Sigmoid colon (tissue), 4 donors: ENCODE measurements around the gene PCDH15.

ENCODE experiments used
- EP300 ChIP-seq, 4 donors: sonication (generic); formaldehyde crosslinking; IDR thresholded peaks; one replicate each; pipeline ENCODE4 v1.6.1; 2017; ENCODE audit warnings: antibody characterized with exemption in 4 of 4
- POLR2AphosphoS5 ChIP-seq, 4 donors: sonication (generic); formaldehyde crosslinking; IDR thresholded peaks; one replicate each; pipeline ENCODE4 v1.6.1; 2017; ENCODE audit warnings: antibody characterized with exemption in 4 of 4
- TF ChIP-seq, protein P1 (sequence below), 4 experiments: fragments of 450-650 bp in 3 of 4; fragments of 200-600 bp in 1 of 4; IDR thresholded peaks; one replicate each; pipeline ENCODE4 v1.5.1; 2016 to 2019; ENCODE audit warnings: antibody characterized with exemption in 4 of 4, mild to moderate bottlenecking in 3 of 4, moderate library complexity in 2 of 4

DNA sequence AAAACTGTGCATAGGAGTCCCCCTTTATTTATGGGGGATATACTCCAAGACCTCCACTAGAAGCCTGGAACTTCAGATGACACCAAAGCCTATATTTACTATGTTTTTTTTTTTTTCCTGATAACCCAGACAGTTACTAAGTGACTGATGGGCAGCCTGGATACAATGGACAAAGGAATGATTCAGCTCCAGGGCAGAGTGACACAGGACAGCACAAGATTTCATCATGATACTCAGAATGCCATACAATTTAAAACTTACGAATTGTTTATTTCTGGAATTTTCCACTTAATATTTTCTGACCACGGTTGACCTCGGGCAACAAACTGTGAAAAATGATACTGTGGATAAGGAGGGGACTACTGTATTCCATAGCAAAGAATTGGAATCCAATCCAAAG lies 843.6 kb downstream of the PCDH15 start:
- TF ChIP-seq, protein P1, sequence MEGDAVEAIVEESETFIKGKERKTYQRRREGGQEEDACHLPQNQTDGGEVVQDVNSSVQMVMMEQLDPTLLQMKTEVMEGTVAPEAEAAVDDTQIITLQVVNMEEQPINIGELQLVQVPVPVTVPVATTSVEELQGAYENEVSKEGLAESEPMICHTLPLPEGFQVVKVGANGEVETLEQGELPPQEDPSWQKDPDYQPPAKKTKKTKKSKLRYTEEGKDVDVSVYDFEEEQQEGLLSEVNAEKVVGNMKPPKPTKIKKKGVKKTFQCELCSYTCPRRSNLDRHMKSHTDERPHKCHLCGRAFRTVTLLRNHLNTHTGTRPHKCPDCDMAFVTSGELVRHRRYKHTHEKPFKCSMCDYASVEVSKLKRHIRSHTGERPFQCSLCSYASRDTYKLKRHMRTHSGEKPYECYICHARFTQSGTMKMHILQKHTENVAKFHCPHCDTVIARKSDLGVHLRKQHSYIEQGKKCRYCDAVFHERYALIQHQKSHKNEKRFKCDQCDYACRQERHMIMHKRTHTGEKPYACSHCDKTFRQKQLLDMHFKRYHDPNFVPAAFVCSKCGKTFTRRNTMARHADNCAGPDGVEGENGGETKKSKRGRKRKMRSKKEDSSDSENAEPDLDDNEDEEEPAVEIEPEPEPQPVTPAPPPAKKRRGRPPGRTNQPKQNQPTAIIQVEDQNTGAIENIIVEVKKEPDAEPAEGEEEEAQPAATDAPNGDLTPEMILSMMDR (IDR thresholded peaks at IDR 0.05) = no peak
- no peak for TF ChIP-seq EP300 (IDR thresholded peaks at IDR 0.05)
- no peak for TF ChIP-seq POLR2AphosphoS5 (IDR thresholded peaks at IDR 0.05)
